NT2/D1 (cell line): Measurements from ENCODE around the gene CRYM.
"Not testable (repeated sequence)": the region's sequence is repeated elsewhere in the genome, so short reads cannot be mapped to it uniquely, and the experiment has no call there.

Source experiments
- DNase-seq: peaks from one replicate; pipeline ENCODE4 v3.0.0-alpha.2; 2011; ENCODE audit warnings: low read depth, low spot score
- H3K27me3 ChIP-seq: 2 replicates; pipeline ENCODE4 v1.6.0; 2011; ENCODE audit warnings: mild to moderate bottlenecking; ENCODE audit not compliant: insufficient read length, insufficient read depth
- H3K36me3 ChIP-seq: 2 replicates; pipeline ENCODE4 v1.6.1; 2011; ENCODE audit warnings: mild to moderate bottlenecking, low read length, mixed read lengths; ENCODE audit not compliant: insufficient read depth, insufficient read length
- H3K4me1 ChIP-seq: 2 replicates; pipeline ENCODE4 v1.5.1; 2011; ENCODE audit not compliant: insufficient read depth, insufficient read length
- H3K4me3 ChIP-seq: 2 replicates; pipeline ENCODE4 v1.5.1; 2011; ENCODE audit warnings: low read depth; ENCODE audit not compliant: insufficient read length
- H3K9ac ChIP-seq: 2 replicates; pipeline ENCODE4 v1.6.0; 2011; ENCODE audit warnings: low read depth; ENCODE audit not compliant: insufficient read length
- H3K9me3 ChIP-seq: 2 replicates; pipeline ENCODE4 v1.5.1; 2011; ENCODE audit warnings: mild to moderate bottlenecking, low read length; ENCODE audit not compliant: insufficient read depth
- SUZ12 ChIP-seq: IDR thresholded peaks from 2 replicates; pipeline ENCODE4 v1.6.1; 2011; ENCODE audit not compliant: insufficient read length, insufficient read depth; ENCODE audit errors: extremely low read depth
- YY1 ChIP-seq: IDR thresholded peaks from 2 replicates; pipeline ENCODE4 v1.6.1; 2011; ENCODE audit not compliant: insufficient read length, insufficient read depth
- ZNF274 ChIP-seq: IDR thresholded peaks from 2 replicates; pipeline ENCODE4 v1.6.1; 2011; ENCODE audit warnings: mild to moderate bottlenecking, low read depth, low read length

The CRYM gene

GRCh38 chr16:21250072-21250923 lies 27.8 kb downstream of the CRYM start:
- TF ChIP-seq YY1 (no peak), SUZ12 (no peak), ZNF274 (no peak)
- Histone ChIP-seq H3K4me3 (no peak overlapping the region), H3K9me3 (no peaks in the 10 kb centered on the region), H3K27me3 (no peaks in the 10 kb centered on the region), H3K9ac (no peak overlapping the region), H3K4me1 (no peaks in the 10 kb centered on the region), H3K36me3 (no peaks in the 10 kb centered on the region)
- no peak for DNase-seq

- not testable (repeated sequence) for H3K27me3 ChIP-seq, H3K36me3 ChIP-seq, DNase-seq, H3K9ac ChIP-seq, H3K9me3 ChIP-seq, H3K4me1 ChIP-seq, H3K4me3 ChIP-seq
Measured at GRCh38 chr16:21248179-21248578, 29.9 kb downstream of the CRYM start.

- Histone ChIP-seq H3K4me1 (no peaks in the 10 kb centered on the region), H3K27me3 (no peaks in the 10 kb centered on the region), H3K36me3 (no peaks in the 10 kb centered on the region), H3K9ac (no peak overlapping the region), H3K9me3 (no peaks in the 10 kb centered on the region), H3K4me3 (no peak overlapping the region)
- DNase-seq = no peak
- TF ChIP-seq YY1 (no peak), ZNF274 (no peak), SUZ12 (no peak)
Measured at GRCh38 chr16:21244518-21245215, 33.4 kb downstream of the CRYM start.

GRCh38 chr16:21242756-21243155 lies 35.3 kb downstream of the CRYM start:
- no peaks in the 10 kb centered on the region for H3K27me3 ChIP-seq
- H3K9me3 ChIP-seq = no peaks in the 10 kb centered on the region
- DNase-seq = no peak
- H3K4me1 ChIP-seq = no peaks in the 10 kb centered on the region
- H3K36me3 ChIP-seq = no peaks in the 10 kb centered on the region
- no peak overlapping the region for H3K4me3 ChIP-seq
- TF ChIP-seq YY1 = no peak
- no peak for TF ChIP-seq SUZ12
- no peak for TF ChIP-seq ZNF274
- no peak overlapping the region for H3K9ac ChIP-seq

- H3K27me3 ChIP-seq = no peaks in the 10 kb centered on the region
Measured at GRCh38 chr16:21239646-21240045, 38.4 kb downstream of the CRYM start.

GRCh38 chr16:21236831-21237230 lies 41.3 kb downstream of the CRYM start:
- no peak for DNase-seq
- Histone ChIP-seq H3K4me3 (no peak overlapping the region), H3K4me1 (no peaks in the 10 kb centered on the region), H3K9ac (no peak overlapping the region), H3K27me3 (no peaks in the 10 kb centered on the region), H3K9me3 (no peaks in the 10 kb centered on the region), H3K36me3 (no peaks in the 10 kb centered on the region)
- TF ChIP-seq ZNF274 (no peak), SUZ12 (no peak), YY1 (no peak)

More at GRCh38 chr16:21239646-21240045, 38.4 kb downstream of the CRYM start:
- no peak overlapping the region for H3K9ac ChIP-seq
- DNase-seq = no peak
- TF ChIP-seq SUZ12 (no peak), ZNF274 (no peak), YY1 (no peak)
- no peaks in the 10 kb centered on the region for H3K9me3 ChIP-seq
- H3K4me3 ChIP-seq = no peak overlapping the region
- H3K36me3 ChIP-seq = no peaks in the 10 kb centered on the region
- no peaks in the 10 kb centered on the region for H3K4me1 ChIP-seq

GRCh38 chr16:21235199-21235585 lies 42.9 kb downstream of the CRYM start:
- no peaks in the 10 kb centered on the region for H3K27me3 ChIP-seq
- no peaks in the 10 kb centered on the region for H3K4me1 ChIP-seq
- no peak for DNase-seq
- H3K4me3 ChIP-seq = no peak overlapping the region
- H3K36me3 ChIP-seq = no peaks in the 10 kb centered on the region
- no peaks in the 10 kb centered on the region for H3K9me3 ChIP-seq
- no peak overlapping the region for H3K9ac ChIP-seq
- TF ChIP-seq YY1 (no peak), ZNF274 (no peak), SUZ12 (no peak)
